NB4 (cell line): Measurements from ENCODE around the gene CPEB4.
A peak's percentile ranks its signal among the peaks of the same experiment; 100 is the strongest.

Experiments
- DNase-seq: peaks from one replicate; pipeline ENCODE4 v3.0.0; 2010; ENCODE audit warnings: low read depth
- H3K4me3 ChIP-seq: one replicate; pipeline ENCODE4 v1.5.1; 2011; ENCODE audit warnings: mild to moderate bottlenecking, low read depth, low read length, moderate library complexity
- CTCF ChIP-seq: IDR thresholded peaks from one replicate; pipeline ENCODE4 v1.5.1; 2012; ENCODE audit warnings: low read depth, low read length
- MAX ChIP-seq: IDR thresholded peaks from 2 replicates; pipeline ENCODE4 v1.6.1; 2011; ENCODE audit warnings: low read depth, low read length
- MYC ChIP-seq: IDR thresholded peaks from 2 replicates; pipeline ENCODE4 v1.6.1; 2011; ENCODE audit warnings: low read depth, low read length
- POLR2A ChIP-seq: IDR thresholded peaks from 2 replicates; pipeline ENCODE4 v1.6.1; 2011; ENCODE audit warnings: mild to moderate bottlenecking; ENCODE audit not compliant: insufficient read length; ENCODE audit errors: extremely low read depth

Gene CPEB4

GRCh38 chr5:173962436-173962972 lies 74.4 kb downstream of the CPEB4 start:
- TF ChIP-seq CTCF (no peak), POLR2A (no peak), MYC (no peak), MAX (no peak)
- H3K4me3 ChIP-seq = no peak overlapping the region
- no peak for DNase-seq

- no peak overlapping the region for H3K4me3 ChIP-seq
- no peak for DNase-seq
- TF ChIP-seq CTCF = no peak
- no peak for TF ChIP-seq MYC
- no peak for TF ChIP-seq MAX
- no peak for TF ChIP-seq POLR2A
These were observed 75.2 kb downstream of the CPEB4 start for GRCh38 chr5:173963182-173963838.

- H3K4me3 ChIP-seq = no peak overlapping the region
- DNase-seq = no peak
- TF ChIP-seq CTCF (no peak), MYC (no peak), MAX (no peak), POLR2A (no peak)
These were observed 75.8 kb downstream of the CPEB4 start for GRCh38 chr5:173963867-173964441.

GRCh38 chr5:173964506-173964905 lies 76.4 kb downstream of the CPEB4 start:
- TF ChIP-seq MAX (no peak), CTCF (no peak), POLR2A (no peak), MYC (no peak)
- no peak overlapping the region for H3K4me3 ChIP-seq
- DNase-seq = no peak

- DNase-seq = peak; percentile 38
- no peak overlapping the region for H3K4me3 ChIP-seq
- TF ChIP-seq CTCF (no peak), MYC (no peak)
These were observed 79.1 kb downstream of the CPEB4 start for GRCh38 chr5:173967241-173967640.
